Measurements from ENCODE around the gene DNAJC28.
"Not testable (repeated sequence)": the region's sequence is repeated elsewhere in the genome, so short reads cannot be mapped to it uniquely, and the experiment has no call there.

DNAJC28 gene

GRCh38 chr21:33491373-33492102, at the start of gene DNAJC28:
Gene DNAJC28 (minus strand): TSS chr21:33491716. CDS start chr21:33489393, 2,323 bp downstream.
- peak; percentile 90 for DNase-seq (ENCODE audit: low read depth)

- no peak for DNase-seq (ENCODE audit: low read depth)
Observed at GRCh38 chr21:33541105-33541711, 49.7 kb upstream of the DNAJC28 start.

GRCh38 chr21:33540711-33541104, 49.2 kb upstream of the DNAJC28 start:
- no peak for DNase-seq (ENCODE audit: low read depth)

GRCh38 chr21:33539616-33540015, 48.1 kb upstream of the DNAJC28 start:
- DNase-seq (ENCODE audit: low read depth) = no peak

- no peak for DNase-seq (ENCODE audit: low read depth)
Observed at GRCh38 chr21:33537212-33537611, 45.7 kb upstream of the DNAJC28 start.

GRCh38 chr21:33531007-33531406, 39.5 kb upstream of the DNAJC28 start:
- DNase-seq (ENCODE audit: low read depth) = no peak

GRCh38 chr21:33522953-33523349, 31.4 kb upstream of the DNAJC28 start:
- no peak for DNase-seq (ENCODE audit: low read depth)

GRCh38 chr21:33522297-33522952, 30.9 kb upstream of the DNAJC28 start:
- no peak for DNase-seq (ENCODE audit: low read depth)

GRCh38 chr21:33518899-33519298, 27.4 kb upstream of the DNAJC28 start:
- DNase-seq (ENCODE audit: low read depth) = no peak

GRCh38 chr21:33514229-33514628, 22.7 kb upstream of the DNAJC28 start:
- no peak for DNase-seq (ENCODE audit: low read depth)

- DNase-seq (ENCODE audit: low read depth) = no peak
Observed at GRCh38 chr21:33512481-33512880, 21.0 kb upstream of the DNAJC28 start.

GRCh38 chr21:33511639-33512038, 20.1 kb upstream of the DNAJC28 start:
- DNase-seq (ENCODE audit: low read depth) = no peak

GRCh38 chr21:33510826-33511225, 19.3 kb upstream of the DNAJC28 start:
- no peak for DNase-seq (ENCODE audit: low read depth)

GRCh38 chr21:33507003-33507402, 15.5 kb upstream of the DNAJC28 start:
- DNase-seq (ENCODE audit: low read depth) = not testable (repeated sequence)

GRCh38 chr21:33505833-33506232, 14.3 kb upstream of the DNAJC28 start:
- no peak for DNase-seq (ENCODE audit: low read depth)

GRCh38 chr21:33496345-33496744, 4.8 kb upstream of the DNAJC28 start:
- DNase-seq (ENCODE audit: low read depth) = no peak

GRCh38 chr21:33495743-33496142, 4.2 kb upstream of the DNAJC28 start:
- no peak for DNase-seq (ENCODE audit: low read depth)

- DNase-seq (ENCODE audit: low read depth) = no peak
Observed at GRCh38 chr21:33493756-33494155, 2.2 kb upstream of the DNAJC28 start.

- no peak for DNase-seq (ENCODE audit: low read depth)
Observed at GRCh38 chr21:33492571-33492970, 1.1 kb upstream of the DNAJC28 start.

GRCh38 chr21:33490991-33491372, 534 bp downstream of the DNAJC28 start:
- no peak for DNase-seq (ENCODE audit: low read depth)

GRCh38 chr21:33488936-33489335, 2.6 kb downstream of the DNAJC28 start:
- DNase-seq (ENCODE audit: low read depth) = no peak

GRCh38 chr21:33487996-33488395, 3.5 kb downstream of the DNAJC28 start:
- no peak for DNase-seq (ENCODE audit: low read depth)

- no peak for DNase-seq (ENCODE audit: low read depth)
Observed at GRCh38 chr21:33481314-33481943, 10.1 kb downstream of the DNAJC28 start.

Data from stimulated activated CD8-positive, alpha-beta memory T cell treated with anti-CD3 and anti-CD28 coated beads, Interleukin-7, amount 100 ng/mL, for 24 hours (primary cell).